WTC11 (cell line): ENCODE results near the gene OPCML. TPM values are rescaled to one million over a fixed set of nuclear protein-coding genes. Genes with fewer than 3 reads are reported as not detected.

Experiments used
- ATAC-seq: fragments of 200-7000 bp; cut with Tn5 transposase; 2 replicates; pipeline ENCODE4 v1.10.0; 2021; ENCODE audit warnings: mild to moderate bottlenecking, moderate library complexity
- CTCF ChIA-PET: fragments of 300-600 bp; sonication (Branson Sonifier 250); formaldehyde crosslinking; loops from one replicate; lab custom pipeline; 2021; ENCODE audit warnings: antibody characterized with exemption; lab: Charles Lee
- POLR2A ChIA-PET: fragments of 350-600 bp; sonication (Branson Sonifier 250); formaldehyde crosslinking; loops from one replicate; lab custom pipeline; 2021; ENCODE audit warnings: antibody characterized with exemption; lab: Charles Lee
- DNase-seq: peaks from one replicate; pipeline ENCODE4 v3.0.0; 2021; ENCODE audit warnings: low spot score
- H3K27ac Mint-ChIP-seq: 2 replicates; pipeline ENCODE4 v1.8.0; 2021; ENCODE audit warnings: mixed read lengths
- H3K27me3 Mint-ChIP-seq: 2 replicates; pipeline ENCODE4 v1.8.0; 2021; ENCODE audit warnings: low read depth, mild to moderate bottlenecking, moderate library complexity, mixed read lengths
- H3K36me3 Mint-ChIP-seq: 2 replicates; pipeline ENCODE4 v1.8.0; 2021; ENCODE audit warnings: mixed read lengths
- H3K4me1 Mint-ChIP-seq: 2 replicates; pipeline ENCODE4 v1.8.0; 2022; ENCODE audit warnings: mixed read lengths
- H3K4me3 Mint-ChIP-seq: 2 replicates; pipeline ENCODE4 v1.8.0; 2021; ENCODE audit warnings: mild to moderate bottlenecking, moderate library complexity, mixed read lengths
- H3K9me3 Mint-ChIP-seq: 2 replicates; pipeline ENCODE4 v1.8.0; 2021; ENCODE audit warnings: mixed read lengths
- NFE2L1 ChIP-seq: sonication (generic); formaldehyde crosslinking; IDR thresholded peaks from 2 replicates; pipeline ENCODE4 v1.8.1; 2023; ENCODE audit warnings: missing genetic modification reagents
- NFYB ChIP-seq: sonication (generic); formaldehyde crosslinking; conservative IDR thresholded peaks from 2 replicates; pipeline ENCODE4 v1.8.0; 2022; ENCODE audit warnings: low read depth, missing genetic modification reagents
- SMAD3 ChIP-seq: sonication (generic); formaldehyde crosslinking; IDR thresholded peaks from 2 replicates; pipeline ENCODE4 v1.8.0; 2022; ENCODE audit warnings: missing genetic modification reagents, mild to moderate bottlenecking, borderline replicate concordance
- SMAD4 ChIP-seq: sonication (generic); formaldehyde crosslinking; IDR thresholded peaks from 2 replicates; pipeline ENCODE4 v1.8.0; 2022; ENCODE audit warnings: mild to moderate bottlenecking, missing genetic modification reagents
- SOX15 ChIP-seq: fragments of 250-450 bp; sonication (Bioruptor Pico); IDR thresholded peaks from 2 replicates; pipeline ENCODE4 v1.9.0; 2021; ENCODE audit warnings: mild to moderate bottlenecking
- SP1 ChIP-seq: sonication (generic); formaldehyde crosslinking; conservative IDR thresholded peaks from 2 replicates; pipeline ENCODE4 v1.8.1; 2022; ENCODE audit warnings: missing genetic modification reagents
- TP53 ChIP-seq: sonication (generic); formaldehyde crosslinking; IDR thresholded peaks from 2 replicates; pipeline ENCODE4 v1.8.1; 2023; ENCODE audit warnings: mild to moderate bottlenecking, missing genetic modification reagents
- ZBTB21 ChIP-seq: sonication (generic); formaldehyde crosslinking; IDR thresholded peaks from 2 replicates; pipeline ENCODE4 v1.8.1; 2023; ENCODE audit warnings: mild to moderate bottlenecking, missing genetic modification reagents, borderline replicate concordance
- ZNF671 ChIP-seq: fragments of 250-450 bp; sonication (Bioruptor Pico); IDR thresholded peaks from 2 replicates; pipeline ENCODE4 v1.8.0; 2021; ENCODE audit warnings: mild to moderate bottlenecking
- total RNA-seq: library from RNA; stranded (reverse); gene quantifications from 3 replicates; pipeline ENCODE4 v1.2.3, GENCODE V29; 2021
- TF ChIP-seq, protein P1 (sequence below): fragments of 250-450 bp; sonication (Bioruptor Pico); IDR thresholded peaks from 2 replicates; pipeline ENCODE4 v1.9.0; 2021; ENCODE audit warnings: mild to moderate bottlenecking
- TF ChIP-seq, protein P2 (sequence below): fragments of 250-450 bp; sonication (Bioruptor Pico); conservative IDR thresholded peaks from 2 replicates; pipeline ENCODE4 v1.9.0; 2021; ENCODE audit warnings: mild to moderate bottlenecking
- TF ChIP-seq, protein P3 (sequence below): sonication (generic); formaldehyde crosslinking; IDR thresholded peaks from 2 replicates; pipeline ENCODE4 v1.8.1; 2023; ENCODE audit warnings: mild to moderate bottlenecking, moderate library complexity, missing genetic modification reagents
- TF ChIP-seq, protein P4 (sequence below): sonication (generic); formaldehyde crosslinking; IDR thresholded peaks from 2 replicates; pipeline ENCODE4 v1.8.0; 2022; ENCODE audit warnings: mild to moderate bottlenecking, missing genetic modification reagents
- TF ChIP-seq, protein P5 (sequence below): fragments of 200-600 bp; IDR thresholded peaks from 2 replicates; pipeline ENCODE4 v1.8.0; 2022; ENCODE audit warnings: antibody characterized with exemption
- TF ChIP-seq, protein P6 (sequence below): fragments of 250-450 bp; sonication (Bioruptor Pico); IDR thresholded peaks from 2 replicates; pipeline ENCODE4 v2.1.2; 2022; ENCODE audit warnings: mild to moderate bottlenecking, moderate library complexity

OPCML gene
- total RNA-seq, 1 experiment from 2014 or later: 1.5 TPM

DNA sequence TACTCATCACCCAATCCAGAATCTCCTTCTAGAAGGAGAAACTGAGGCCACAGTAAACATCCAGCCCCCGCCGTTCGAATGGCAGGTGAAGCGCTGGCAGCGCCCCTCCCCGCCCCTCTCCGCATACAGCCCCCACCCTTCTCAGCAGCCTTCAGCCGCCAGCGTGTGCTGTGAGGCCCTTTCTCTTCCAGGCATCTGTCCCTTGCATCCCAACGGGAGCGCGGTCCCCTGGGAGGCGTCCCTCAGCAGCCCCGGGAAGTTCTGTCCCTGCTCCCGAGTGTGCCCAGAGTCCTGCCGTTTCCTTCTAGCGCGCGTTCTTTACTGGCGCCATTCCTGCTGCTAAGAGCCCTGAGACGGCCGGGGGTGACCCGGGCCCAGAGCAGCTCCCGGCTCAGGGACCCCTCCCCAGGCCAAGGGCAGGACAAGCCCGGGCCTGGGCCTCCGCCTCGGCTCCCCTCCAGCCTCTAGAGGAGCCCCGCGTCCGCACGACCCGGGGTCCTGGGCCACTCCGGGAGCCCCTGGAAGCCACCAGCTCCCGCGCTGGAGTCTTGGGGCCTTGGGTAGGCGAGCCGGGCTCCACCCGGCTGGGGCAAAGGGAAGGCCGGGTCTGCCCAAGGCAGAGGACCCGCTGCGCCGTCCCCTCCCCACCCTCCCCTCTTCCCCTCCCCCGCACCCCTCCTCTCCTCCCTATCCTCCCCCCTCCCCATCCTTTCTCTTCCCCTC, 450.4 kb downstream of the OPCML start (continued):
- TF ChIP-seq, protein P1, sequence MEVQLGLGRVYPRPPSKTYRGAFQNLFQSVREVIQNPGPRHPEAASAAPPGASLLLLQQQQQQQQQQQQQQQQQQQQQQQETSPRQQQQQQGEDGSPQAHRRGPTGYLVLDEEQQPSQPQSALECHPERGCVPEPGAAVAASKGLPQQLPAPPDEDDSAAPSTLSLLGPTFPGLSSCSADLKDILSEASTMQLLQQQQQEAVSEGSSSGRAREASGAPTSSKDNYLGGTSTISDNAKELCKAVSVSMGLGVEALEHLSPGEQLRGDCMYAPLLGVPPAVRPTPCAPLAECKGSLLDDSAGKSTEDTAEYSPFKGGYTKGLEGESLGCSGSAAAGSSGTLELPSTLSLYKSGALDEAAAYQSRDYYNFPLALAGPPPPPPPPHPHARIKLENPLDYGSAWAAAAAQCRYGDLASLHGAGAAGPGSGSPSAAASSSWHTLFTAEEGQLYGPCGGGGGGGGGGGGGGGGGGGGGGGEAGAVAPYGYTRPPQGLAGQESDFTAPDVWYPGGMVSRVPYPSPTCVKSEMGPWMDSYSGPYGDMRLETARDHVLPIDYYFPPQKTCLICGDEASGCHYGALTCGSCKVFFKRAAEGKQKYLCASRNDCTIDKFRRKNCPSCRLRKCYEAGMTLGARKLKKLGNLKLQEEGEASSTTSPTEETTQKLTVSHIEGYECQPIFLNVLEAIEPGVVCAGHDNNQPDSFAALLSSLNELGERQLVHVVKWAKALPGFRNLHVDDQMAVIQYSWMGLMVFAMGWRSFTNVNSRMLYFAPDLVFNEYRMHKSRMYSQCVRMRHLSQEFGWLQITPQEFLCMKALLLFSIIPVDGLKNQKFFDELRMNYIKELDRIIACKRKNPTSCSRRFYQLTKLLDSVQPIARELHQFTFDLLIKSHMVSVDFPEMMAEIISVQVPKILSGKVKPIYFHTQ (CRISPR knock-in tag): no peak
- TF ChIP-seq NFYB (CRISPR knock-in tag) (no peak), SMAD4 (CRISPR knock-in tag) (no peak), ZNF671 (no peak), ZBTB21 (CRISPR knock-in tag) (no peak), TP53 (no peak)
- TF ChIP-seq, protein P2, sequence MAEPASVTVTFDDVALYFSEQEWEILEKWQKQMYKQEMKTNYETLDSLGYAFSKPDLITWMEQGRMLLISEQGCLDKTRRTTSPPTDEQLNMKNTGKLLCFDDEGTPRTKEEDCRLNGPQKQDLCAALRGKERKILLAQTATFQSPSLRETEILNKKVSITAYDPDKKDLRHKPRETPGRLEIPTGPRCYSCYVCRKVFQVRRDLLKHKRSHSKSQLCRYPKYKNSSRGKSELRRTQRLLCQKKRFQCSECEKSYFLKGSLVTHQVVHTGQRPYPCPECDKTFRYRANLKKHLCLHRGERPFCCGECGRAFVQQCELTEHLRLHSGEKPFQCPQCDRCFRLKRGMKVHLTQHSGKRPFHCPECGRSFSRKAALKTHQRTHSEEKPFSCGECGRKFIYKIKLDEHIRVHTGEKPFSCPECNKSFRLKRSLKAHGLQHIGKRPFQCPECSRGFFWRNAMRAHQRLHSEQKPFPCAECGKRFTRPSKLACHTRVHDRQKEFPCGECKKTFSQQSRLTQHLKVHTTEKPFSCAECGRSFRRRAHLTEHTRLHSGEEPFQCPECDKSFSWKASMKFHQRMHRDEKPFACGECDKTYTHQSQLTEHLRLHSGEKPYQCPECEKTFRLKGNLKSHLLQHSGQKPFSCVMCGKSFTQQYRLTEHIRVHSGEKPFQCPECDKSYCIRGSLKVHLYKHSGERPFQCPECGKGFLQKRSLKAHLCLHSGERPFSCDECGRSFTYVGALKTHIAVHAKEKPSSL (CRISPR knock-in tag): no peak
- TF ChIP-seq, protein P3, sequence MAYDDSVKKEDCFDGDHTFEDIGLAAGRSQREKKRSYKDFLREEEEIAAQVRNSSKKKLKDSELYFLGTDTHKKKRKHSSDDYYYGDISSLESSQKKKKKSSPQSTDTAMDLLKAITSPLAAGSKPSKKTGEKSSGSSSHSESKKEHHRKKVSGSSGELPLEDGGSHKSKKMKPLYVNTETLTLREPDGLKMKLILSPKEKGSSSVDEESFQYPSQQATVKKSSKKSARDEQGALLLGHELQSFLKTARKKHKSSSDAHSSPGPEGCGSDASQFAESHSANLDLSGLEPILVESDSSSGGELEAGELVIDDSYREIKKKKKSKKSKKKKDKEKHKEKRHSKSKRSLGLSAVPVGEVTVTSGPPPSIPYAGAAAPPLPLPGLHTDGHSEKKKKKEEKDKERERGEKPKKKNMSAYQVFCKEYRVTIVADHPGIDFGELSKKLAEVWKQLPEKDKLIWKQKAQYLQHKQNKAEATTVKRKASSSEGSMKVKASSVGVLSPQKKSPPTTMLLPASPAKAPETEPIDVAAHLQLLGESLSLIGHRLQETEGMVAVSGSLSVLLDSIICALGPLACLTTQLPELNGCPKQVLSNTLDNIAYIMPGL (CRISPR knock-in tag): no peak

DNA sequence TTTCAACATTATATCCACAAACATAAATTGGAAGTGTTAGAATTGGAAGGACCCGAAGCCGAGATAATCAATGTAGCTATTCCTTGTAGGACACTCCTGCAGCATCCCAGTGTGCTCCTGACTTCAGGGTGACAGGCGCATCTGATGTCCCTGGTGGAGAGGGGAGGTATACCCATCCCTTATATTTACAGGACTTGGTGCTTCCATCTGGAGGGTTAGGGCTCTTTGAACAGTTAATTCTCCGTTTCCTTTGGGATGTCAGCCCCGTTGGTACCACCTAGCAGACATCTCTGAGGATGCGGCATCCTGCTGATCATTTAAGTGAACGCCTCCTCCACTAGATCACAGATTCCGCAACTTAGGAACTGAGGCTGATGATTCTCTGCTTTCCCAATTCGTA, 451.3 kb downstream of the OPCML start:
- peaks cover 22% of the 10 kb centered on the region for H3K27me3 Mint-ChIP-seq
- peaks cover 32% of the 10 kb centered on the region for H3K4me1 Mint-ChIP-seq
- TF ChIP-seq, protein P4, sequence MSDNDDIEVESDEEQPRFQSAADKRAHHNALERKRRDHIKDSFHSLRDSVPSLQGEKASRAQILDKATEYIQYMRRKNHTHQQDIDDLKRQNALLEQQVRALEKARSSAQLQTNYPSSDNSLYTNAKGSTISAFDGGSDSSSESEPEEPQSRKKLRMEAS (CRISPR knock-in tag): no peak
- CTCF ChIA-PET: interaction anchor here (0.6 to 6.0 kb wide), 14 partner anchors 11 to 1231 kb away, joined by 3 to 67 read pairs (median 10); no protein-coding TSS in a partner anchor
- DNase-seq: no peak
- peak; percentile 19 for ATAC-seq
- POLR2A ChIA-PET: no interaction called here
- H3K4me3 Mint-ChIP-seq: peak overlapping the region; percentile 52; the same call in 1 of the 2 replicates
- no peak overlapping the region for H3K27ac Mint-ChIP-seq
- H3K36me3 Mint-ChIP-seq: no peaks in the 10 kb centered on the region
- H3K9me3 Mint-ChIP-seq: no peaks in the 10 kb centered on the region

DNA sequence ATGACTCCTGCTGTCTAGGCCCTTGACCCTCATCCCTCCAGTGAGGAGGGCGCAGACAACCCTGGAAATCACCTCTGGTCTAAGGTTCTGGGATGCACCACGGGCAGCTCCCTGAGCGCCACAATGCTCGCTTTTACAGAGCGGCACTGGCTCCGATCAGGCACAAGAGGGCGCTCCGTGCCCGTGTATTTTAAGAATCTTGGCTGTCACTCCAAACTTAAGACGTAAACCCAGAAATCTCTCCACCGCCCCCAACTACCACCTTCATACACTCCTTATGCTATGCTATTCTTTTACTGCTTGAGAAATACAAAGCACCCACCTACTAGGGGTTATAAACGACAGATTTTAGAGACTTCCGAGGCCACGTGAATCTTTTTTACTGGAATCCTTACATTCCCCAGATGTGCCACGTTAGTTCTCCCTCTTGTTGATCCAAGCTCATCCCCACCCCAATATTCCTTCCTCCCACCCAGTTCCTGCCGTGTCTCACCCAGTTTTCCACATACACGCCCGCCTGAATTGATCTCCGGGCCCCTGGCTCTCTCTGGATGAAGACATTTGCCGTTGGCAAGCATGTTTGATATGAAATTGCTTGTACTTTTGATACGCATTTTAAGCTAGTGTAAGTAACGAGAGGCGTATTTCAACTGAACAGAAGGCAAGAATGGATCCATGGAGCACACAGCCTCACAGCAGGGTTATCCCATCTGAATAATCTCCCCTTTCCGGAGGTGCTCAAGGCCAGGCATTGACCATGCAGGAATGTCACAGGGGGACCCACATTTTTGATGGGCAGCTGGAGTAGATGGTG, 453.5 kb downstream of the OPCML start:
- H3K4me3 Mint-ChIP-seq: no peak overlapping the region
- ChIA-PET POLR2A (interaction anchor here (1.0 kb wide), 1 partner anchor 756 kb away, joined by 3 read pairs; no protein-coding TSS in a partner anchor), CTCF (interaction anchor here (0.5 to 6.0 kb wide), 59 partner anchors 8 to 1074 kb away, joined by 3 to 68 read pairs (median 5); no protein-coding TSS in a partner anchor)
- H3K36me3 Mint-ChIP-seq: no peaks in the 10 kb centered on the region
- H3K9me3 Mint-ChIP-seq: no peaks in the 10 kb centered on the region
- DNase-seq (peak; percentile 77), ATAC-seq (peak; percentile 49)
- TF ChIP-seq NFE2L1 (CRISPR knock-in tag): no peak
- TF ChIP-seq SMAD3 (CRISPR knock-in tag): no peak
- no peak for TF ChIP-seq SOX15 (CRISPR knock-in tag)
- TF ChIP-seq, protein P5, sequence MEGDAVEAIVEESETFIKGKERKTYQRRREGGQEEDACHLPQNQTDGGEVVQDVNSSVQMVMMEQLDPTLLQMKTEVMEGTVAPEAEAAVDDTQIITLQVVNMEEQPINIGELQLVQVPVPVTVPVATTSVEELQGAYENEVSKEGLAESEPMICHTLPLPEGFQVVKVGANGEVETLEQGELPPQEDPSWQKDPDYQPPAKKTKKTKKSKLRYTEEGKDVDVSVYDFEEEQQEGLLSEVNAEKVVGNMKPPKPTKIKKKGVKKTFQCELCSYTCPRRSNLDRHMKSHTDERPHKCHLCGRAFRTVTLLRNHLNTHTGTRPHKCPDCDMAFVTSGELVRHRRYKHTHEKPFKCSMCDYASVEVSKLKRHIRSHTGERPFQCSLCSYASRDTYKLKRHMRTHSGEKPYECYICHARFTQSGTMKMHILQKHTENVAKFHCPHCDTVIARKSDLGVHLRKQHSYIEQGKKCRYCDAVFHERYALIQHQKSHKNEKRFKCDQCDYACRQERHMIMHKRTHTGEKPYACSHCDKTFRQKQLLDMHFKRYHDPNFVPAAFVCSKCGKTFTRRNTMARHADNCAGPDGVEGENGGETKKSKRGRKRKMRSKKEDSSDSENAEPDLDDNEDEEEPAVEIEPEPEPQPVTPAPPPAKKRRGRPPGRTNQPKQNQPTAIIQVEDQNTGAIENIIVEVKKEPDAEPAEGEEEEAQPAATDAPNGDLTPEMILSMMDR: peak; percentile 78
- TF ChIP-seq, protein P6, sequence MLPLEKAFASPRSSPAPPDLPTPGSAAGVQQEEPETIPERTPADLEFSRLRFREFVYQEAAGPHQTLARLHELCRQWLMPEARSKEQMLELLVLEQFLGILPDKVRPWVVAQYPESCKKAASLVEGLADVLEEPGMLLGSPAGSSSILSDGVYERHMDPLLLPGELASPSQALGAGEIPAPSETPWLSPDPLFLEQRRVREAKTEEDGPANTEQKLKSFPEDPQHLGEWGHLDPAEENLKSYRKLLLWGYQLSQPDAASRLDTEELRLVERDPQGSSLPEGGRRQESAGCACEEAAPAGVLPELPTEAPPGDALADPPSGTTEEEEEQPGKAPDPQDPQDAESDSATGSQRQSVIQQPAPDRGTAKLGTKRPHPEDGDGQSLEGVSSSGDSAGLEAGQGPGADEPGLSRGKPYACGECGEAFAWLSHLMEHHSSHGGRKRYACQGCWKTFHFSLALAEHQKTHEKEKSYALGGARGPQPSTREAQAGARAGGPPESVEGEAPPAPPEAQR: no peak
- TF ChIP-seq SP1 (CRISPR knock-in tag): no peak
- H3K4me1 Mint-ChIP-seq: peaks cover 32% of the 10 kb centered on the region
- no peak overlapping the region for H3K27ac Mint-ChIP-seq
- H3K27me3 Mint-ChIP-seq: peaks cover 5% of the 10 kb centered on the region
